HG03095 (cell line): ENCODE measurements around the gene COL18A1.
"Not testable (repeated sequence)": the region's sequence is repeated elsewhere in the genome, so short reads cannot be mapped to it uniquely, and the experiment has no call there.

Source experiments
- ATAC-seq: cut with Tn5 transposase; IDR thresholded peaks from one replicate; pipeline ENCODE4 v1.9.1; 2021; ENCODE audit warnings: moderate library complexity; ENCODE audit not compliant: unreplicated experiment

COL18A1 gene

GRCh38 chr21:45438391-45439145, 33.6 kb downstream of the COL18A1 start:
- ATAC-seq, result no peak

- ATAC-seq, result no peak
Observed at GRCh38 chr21:45439161-45439872, 34.4 kb downstream of the COL18A1 start.

GRCh38 chr21:45439901-45440461, 35.0 kb downstream of the COL18A1 start:
- ATAC-seq, result no peak

GRCh38 chr21:45440736-45441350, 35.9 kb downstream of the COL18A1 start:
- ATAC-seq, result no peak

GRCh38 chr21:45441431-45442255, 36.7 kb downstream of the COL18A1 start:
- ATAC-seq, result no peak

GRCh38 chr21:45442276-45442675, 37.3 kb downstream of the COL18A1 start:
- ATAC-seq, result no peak

- ATAC-seq, result not testable (repeated sequence)
Observed at GRCh38 chr21:45442686-45443594, 38.0 kb downstream of the COL18A1 start.

GRCh38 chr21:45443595-45444181, 38.7 kb downstream of the COL18A1 start:
- no peak for ATAC-seq

- ATAC-seq, result no peak
Observed at GRCh38 chr21:45444385-45444784, 39.4 kb downstream of the COL18A1 start.

GRCh38 chr21:45445369-45445768, 40.4 kb downstream of the COL18A1 start:
- no peak for ATAC-seq

GRCh38 chr21:45447821-45448220, 42.9 kb downstream of the COL18A1 start:
- no peak for ATAC-seq

- ATAC-seq, result no peak
Observed at GRCh38 chr21:45448283-45448809, 43.4 kb downstream of the COL18A1 start.

GRCh38 chr21:45448810-45449657, 44.1 kb downstream of the COL18A1 start:
- ATAC-seq, result no peak

- no peak for ATAC-seq
Observed at GRCh38 chr21:45449658-45450422, 44.9 kb downstream of the COL18A1 start.

GRCh38 chr21:45450423-45451090, 45.6 kb downstream of the COL18A1 start:
- ATAC-seq, result no peak

- ATAC-seq, result no peak
Observed at GRCh38 chr21:45451091-45451740, 46.3 kb downstream of the COL18A1 start.
